Measurements from ENCODE around the gene HPN.
"Not testable (repeated sequence)": the region's sequence is repeated elsewhere in the genome, so short reads cannot be mapped to it uniquely, and the experiment has no call there.

Gene HPN

DNA sequence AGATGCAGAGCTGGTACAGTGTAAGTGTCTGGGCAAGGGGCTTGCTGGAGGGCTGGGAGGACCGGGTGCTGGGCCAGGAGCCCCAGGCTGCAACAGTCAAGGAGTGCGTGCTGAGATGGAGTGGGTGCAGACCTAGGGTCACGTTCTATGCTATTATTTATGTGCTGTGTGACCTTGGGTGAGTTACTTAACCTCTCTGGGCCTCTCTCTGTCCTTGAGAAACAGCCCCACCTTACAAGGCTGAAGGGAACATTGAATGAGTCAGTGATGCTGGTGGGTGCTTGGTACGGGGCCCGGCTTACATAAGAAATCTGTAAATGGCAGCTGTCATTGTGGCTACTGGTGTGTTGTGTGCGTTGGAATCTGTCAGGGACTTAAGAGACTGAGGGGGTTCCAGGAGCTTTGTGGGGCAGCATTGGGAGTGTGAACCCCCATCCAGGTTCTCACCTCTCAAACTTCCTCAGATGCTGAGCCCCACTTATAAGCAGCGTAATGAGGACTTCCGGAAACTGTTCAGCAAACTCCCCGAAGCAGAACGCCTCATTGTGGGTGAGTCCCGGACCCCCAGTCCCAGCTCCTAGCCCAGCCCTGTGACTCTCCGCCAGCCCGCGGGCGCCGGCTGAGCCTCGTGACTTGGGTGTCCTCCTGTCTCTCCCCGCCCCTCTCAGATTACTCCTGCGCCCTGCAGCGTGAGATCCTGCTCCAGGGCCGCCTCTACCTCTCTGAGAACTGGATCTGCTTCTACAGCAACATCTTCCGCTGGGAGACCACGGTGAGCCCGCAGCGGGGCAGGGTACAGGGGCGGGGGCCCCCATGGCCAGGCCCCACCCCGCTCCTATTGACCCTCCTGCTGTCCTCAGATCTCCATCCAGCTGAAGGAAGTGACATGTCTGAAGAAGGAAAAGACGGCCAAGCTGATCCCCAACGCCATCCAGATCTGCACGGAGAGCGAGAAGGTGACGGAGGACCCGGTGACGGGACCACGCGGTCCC is 31.8 kb upstream of the HPN start:
- DNase-seq = no peak

DNA sequence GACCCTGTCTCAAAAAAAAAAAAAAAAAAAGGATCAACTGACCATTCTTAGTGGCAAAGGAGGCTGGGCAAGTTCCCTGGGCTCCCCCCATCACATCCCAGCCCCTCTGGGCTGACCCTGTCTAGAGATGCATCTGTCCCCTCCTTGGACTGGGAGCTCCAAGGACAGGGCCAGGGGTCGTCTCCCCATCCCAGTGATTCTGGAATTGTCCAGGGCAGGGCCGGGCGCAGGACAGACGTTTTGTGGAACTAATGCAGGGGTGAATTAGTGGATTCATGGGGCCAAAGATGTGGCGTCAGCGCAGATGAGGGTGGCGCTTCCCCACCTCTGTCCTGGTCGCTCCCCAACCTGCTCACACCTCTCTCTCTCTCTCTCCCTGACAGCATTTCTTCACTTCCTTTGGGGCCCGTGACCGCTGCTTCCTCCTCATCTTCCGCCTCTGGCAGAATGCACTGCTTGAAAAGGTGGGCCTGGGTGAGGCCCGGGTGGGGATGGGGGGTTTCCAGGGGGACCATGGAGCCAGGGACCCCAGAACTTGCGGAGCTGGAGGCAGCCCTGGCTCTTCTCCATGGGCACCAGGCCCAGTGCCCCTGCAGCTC is 30.3 kb upstream of the HPN start:
- DNase-seq = no peak

GRCh38 chr19:35011737-35012682 is 29.5 kb upstream of the HPN start:
- no peak for DNase-seq

DNA sequence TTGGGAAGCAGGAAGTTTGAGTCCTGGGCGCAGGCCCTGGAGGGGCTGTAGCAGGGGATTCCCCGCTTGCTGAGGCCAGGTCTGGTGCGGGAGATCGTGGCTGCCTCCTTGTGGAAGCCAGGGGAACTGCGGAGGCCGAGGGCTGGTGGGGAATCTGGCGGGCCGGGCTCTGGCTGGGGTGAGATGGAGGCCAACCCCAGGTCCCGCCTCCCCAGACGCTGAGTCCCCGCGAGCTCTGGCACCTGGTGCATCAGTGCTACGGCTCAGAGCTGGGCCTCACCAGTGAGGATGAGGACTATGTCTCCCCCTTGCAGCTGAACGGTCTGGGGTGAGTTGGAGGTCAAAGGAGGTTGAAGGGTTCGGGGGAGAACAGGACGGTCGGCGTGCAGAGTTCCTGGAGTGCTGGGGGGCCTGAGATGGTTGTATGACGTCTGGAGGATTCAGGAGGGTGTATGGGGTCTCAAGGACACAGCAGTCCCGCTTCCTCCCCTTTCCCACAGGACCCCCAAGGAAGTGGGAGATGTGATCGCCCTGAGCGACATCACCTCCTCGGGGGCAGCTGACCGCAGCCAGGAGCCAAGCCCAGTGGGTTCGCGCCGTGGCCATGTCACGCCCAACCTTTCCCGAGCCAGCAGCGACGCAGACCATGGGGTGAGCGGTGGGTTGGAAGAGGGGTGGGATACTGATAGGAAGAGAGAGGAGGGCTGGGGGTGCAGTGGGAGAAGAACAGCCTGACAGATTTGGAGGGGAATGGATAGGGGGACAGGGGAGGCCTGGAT is 28.3 kb upstream of the HPN start:
- DNase-seq = no peak

- no peak for DNase-seq
These were observed 27.4 kb upstream of the HPN start for GRCh38 chr19:35013820-35014754.

- DNase-seq = not testable (repeated sequence)
These were observed 26.7 kb upstream of the HPN start for GRCh38 chr19:35014774-35015173.

GRCh38 chr19:35015270-35015953 is 26.1 kb upstream of the HPN start:
- DNase-seq = no peak

- no peak for DNase-seq
These were observed 25.6 kb upstream of the HPN start for GRCh38 chr19:35015954-35016351.

- no peak for DNase-seq
These were observed 24.0 kb upstream of the HPN start for GRCh38 chr19:35017507-35017906.

DNA sequence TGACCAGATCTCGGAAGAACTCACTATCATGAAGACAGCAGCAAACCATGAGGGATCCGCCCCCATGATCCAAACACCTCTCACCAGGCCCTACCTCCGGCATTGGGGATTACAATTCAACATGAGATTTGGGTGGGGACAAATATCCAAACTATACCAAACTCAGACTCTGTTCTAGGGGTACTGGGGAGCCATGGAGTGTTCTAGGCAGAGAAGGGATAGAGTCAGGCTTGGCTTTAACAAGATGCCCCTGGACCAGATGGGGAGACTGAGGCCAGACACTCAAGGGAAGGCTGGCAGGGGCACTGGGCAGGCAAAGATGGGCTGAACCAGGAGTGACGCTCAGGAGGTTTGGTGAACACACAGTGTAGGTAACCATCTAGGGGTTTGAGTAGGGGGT is 23.1 kb upstream of the HPN start:
- no peak for DNase-seq

- DNase-seq = no peak
These were observed 22.4 kb upstream of the HPN start for GRCh38 chr19:35019144-35019543.

- DNase-seq = no peak
These were observed 20.5 kb upstream of the HPN start for GRCh38 chr19:35021016-35021415.

DNA sequence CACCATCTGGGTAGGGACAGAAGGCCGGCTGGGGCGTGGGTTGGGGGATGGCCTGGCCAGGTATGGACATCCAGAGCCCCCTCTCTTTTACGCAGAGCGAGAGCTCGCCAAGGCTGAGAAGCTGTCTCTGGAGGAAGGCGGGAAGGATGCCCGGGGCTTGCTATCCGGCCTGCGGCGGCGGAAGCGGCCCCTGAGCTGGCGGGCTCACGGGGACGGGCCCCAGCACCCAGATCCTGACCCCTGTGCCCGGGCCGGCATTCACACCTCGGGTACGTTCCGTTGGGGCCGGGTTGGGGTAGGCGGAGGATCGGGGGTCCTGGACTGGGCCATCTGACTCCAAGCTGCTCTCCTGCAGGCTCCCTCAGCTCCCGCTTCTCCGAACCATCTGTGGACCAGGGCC is 19.9 kb upstream of the HPN start:
- DNase-seq = no peak

GRCh38 chr19:35022460-35022859 is 19.1 kb upstream of the HPN start:
- DNase-seq = no peak

- DNase-seq = no peak
These were observed 18.1 kb upstream of the HPN start for GRCh38 chr19:35023428-35023827.

DNA sequence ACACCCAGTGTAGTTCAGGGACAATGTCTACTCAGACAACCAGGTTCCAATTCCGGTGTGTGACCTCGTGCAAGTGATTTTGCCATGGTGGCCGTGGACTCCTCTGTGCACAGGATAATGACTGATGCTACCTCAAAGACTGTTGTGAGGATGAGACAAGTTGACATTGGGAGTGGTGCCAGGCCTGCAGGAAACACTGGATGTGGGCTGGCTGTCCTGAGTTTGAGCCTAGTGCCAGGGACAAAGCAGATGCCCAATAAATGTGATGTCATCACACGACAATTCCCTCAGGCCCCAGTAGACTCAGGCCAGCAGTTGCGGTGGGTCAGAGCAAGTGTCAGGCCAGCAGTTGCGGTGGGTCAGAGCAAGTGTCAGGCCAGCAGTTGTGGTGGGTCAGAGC is 17.4 kb upstream of the HPN start:
- no peak for DNase-seq

- DNase-seq = no peak
These were observed 15.6 kb upstream of the HPN start for GRCh38 chr19:35025969-35026368.

GRCh38 chr19:35026418-35026817 is 15.1 kb upstream of the HPN start:
- DNase-seq = no peak

GRCh38 chr19:35027009-35027408 is 14.5 kb upstream of the HPN start:
- no peak for DNase-seq

DNA sequence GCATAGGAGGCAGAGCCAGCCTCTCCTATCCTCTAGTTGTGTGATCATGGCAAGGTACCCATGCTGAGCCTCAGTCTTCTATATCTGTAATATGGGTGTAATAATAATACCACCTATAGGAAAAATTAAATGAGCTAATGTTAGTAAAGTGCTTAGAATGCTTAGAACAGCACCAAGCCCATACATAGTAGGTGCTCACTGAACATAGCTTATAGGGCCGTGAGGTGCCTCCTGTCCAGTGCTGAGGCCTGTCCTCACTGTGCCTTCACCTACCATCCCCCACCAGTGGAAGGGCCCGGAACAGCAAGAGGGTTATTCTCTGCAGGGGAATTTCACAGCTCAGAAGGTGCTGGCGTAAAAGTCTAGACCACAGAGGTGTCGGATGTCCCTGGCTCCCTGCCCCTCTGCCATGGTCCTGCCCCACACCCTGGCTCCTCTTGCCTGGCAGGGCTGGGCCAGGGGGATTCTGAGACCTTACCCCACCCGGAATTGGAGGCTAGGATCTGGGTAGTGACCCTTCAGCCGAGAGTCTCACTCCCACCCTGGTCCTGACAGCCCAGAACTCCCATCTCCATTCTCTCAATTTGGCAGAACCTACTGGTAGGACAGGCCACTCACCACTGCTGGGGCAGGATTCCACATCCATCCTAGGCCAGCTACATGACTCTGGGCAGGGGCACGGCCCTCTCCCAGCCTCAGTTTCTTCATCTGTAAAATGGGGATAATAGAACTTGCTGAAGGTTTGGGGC is 13.5 kb upstream of the HPN start:
- DNase-seq = no peak

Data from NCI-H226 (cell line).